Gastrocnemius medialis (tissue), 4 donors: ENCODE data around the gene PTH2. TPM values are rescaled to one million over a fixed set of nuclear protein-coding genes. Genes with fewer than 3 reads are reported as not detected.

Source experiments
- ATAC-seq, 2 donors: fragments of 150-250 bp; one replicate each; pipeline ENCODE4 v1.9.1; 2016
- DNase-seq, 2 donors: peaks; one replicate each; pipeline ENCODE4 v3.0.0-alpha.2; 2019
- H3K27ac ChIP-seq, 4 donors: fragments of 200-600 bp; sonication (generic); 1 replicate in 1 of 4; 2 replicates in 3 of 4; pipeline ENCODE4 v1.5.1; 2016 to 2018; ENCODE audit warnings: mild to moderate bottlenecking in 2 of 4, moderate library complexity in 1 of 4
- H3K27me3 ChIP-seq, 3 donors: fragments of 200-600 bp; sonication (generic) in 2 of 3; 1 replicate in 1 of 3; 2 replicates in 2 of 3; pipeline versions ENCODE4 v1.5.1 to v1.6.0; 2016 to 2019; ENCODE audit warnings: mild to moderate bottlenecking in 1 of 3, moderate library complexity in 1 of 3
- H3K36me3 ChIP-seq, 2 donors: fragments of 200-600 bp; sonication (generic) in 1 of 2; one replicate each; pipeline ENCODE4 v1.5.1; 2017 to 2018
- H3K4me1 ChIP-seq, 2 donors: fragments of 200-600 bp; sonication (generic) in 1 of 2; one replicate each; pipeline ENCODE4 v1.5.1; 2016 to 2017; ENCODE audit warnings: mild to moderate bottlenecking in 2 of 2
- H3K4me3 ChIP-seq, 4 donors: fragments of 200-600 bp; sonication (generic) in 3 of 4; 1 replicate in 1 of 4; 2 replicates in 3 of 4; pipeline ENCODE4 v1.5.1; 2016 to 2019; ENCODE audit warnings: mild to moderate bottlenecking in 2 of 4
- H3K9me3 ChIP-seq, 3 donors: fragments of 200-600 bp; sonication (generic) in 2 of 3; 1 replicate in 1 of 3; 2 replicates in 2 of 3; pipeline ENCODE4 v1.5.1; 2016 to 2019
- CTCF ChIP-seq, 5 experiments: fragments of 450-650 bp in 3 of 5; fragments of 200-600 bp in 2 of 5; sonication (generic) in 2 of 5; IDR thresholded peaks in 4 of 5; conservative IDR thresholded peaks in 1 of 5; 1 replicate in 4 of 5; 2 replicates in 1 of 5; pipeline ENCODE4 v1.5.1; 2016 to 2019; ENCODE audit warnings: antibody characterized with exemption in 5 of 5, mild to moderate bottlenecking in 3 of 5, moderate library complexity in 3 of 5
- POLR2A ChIP-seq, 2 donors: fragments of 450-650 bp; IDR thresholded peaks; one replicate each; pipeline ENCODE4 v1.6.1; 2017; ENCODE audit warnings: antibody characterized with exemption in 2 of 2, mild to moderate bottlenecking in 2 of 2, moderate library complexity in 2 of 2
- in situ Hi-C, 4 donors: fragments of 200-750 bp; cut with MboI; loops; one replicate each; pipeline versions ENCODE4 v1.15.0 to v1.8.0; 2017; ENCODE audit warnings: low sequenced_read_pairs in 4 of 4
- intact Hi-C: fragments of 100-400 bp; cut with DNase I; formaldehyde crosslinking; loops from one replicate; pipeline ENCODE4 v1.15.1; 2023; ENCODE audit warnings: low total_unique reads
- total RNA-seq, 4 donors: library from RNA; depleted of rRNA; stranded (reverse); fragments of >200 nt; gene quantifications; one replicate each; pipeline versions ENCODE4 v1.1.0 to v1.2.3, GENCODE V29; 2016

PTH2 gene
- total RNA-seq, 4 donors from 2014 or later: not detected

DNA sequence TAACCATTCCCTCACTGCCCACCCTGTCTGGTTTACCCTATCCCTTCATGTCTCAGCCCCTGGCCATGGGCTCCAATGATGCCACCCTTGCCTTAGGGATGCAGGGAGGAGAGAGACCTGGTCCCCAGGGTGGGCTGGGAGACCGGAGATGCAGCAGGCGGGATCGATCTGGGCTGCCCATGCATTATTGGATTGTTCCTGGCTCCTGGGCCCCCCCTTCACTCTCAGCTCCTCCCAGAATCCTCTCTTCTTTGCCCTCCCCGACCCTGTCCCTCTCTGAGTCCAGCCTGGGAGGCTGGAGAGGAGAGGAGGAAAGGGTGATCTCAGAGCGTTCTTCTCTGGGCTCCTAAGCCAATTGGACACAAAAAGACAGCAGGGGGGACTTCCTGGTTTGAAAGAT, 29.4 kb downstream of the PTH2 start:
- DNase-seq (no peak), ATAC-seq (no peak)
- Histone ChIP-seq H3K27ac (no peak overlapping the region), H3K4me3 (no peak overlapping the region), H3K9me3 (no peaks in the 10 kb centered on the region), H3K4me1 (no peaks in the 10 kb centered on the region), H3K27me3 (peaks cover 2 to 5% (median 5%) of the 10 kb centered on the region in 3 donors), H3K36me3 (no peaks in the 10 kb centered on the region)
- in situ Hi-C loops (loop anchor here in 3 of 4 donors (5.0 to 25.0 kb wide), 4 partner anchors 48 to 143 kb away; partner anchors contain the start of genes SLC17A7 (in 2 of the 3) and RCN3 (in 1 of the 3)), intact Hi-C loops (no loop called here)
- TF ChIP-seq CTCF (IDR thresholded peaks at IDR 0.05 in 4 of 5, conservative IDR thresholded peaks at IDR 0.05 in 1 of 5): no peak
- TF ChIP-seq POLR2A (IDR thresholded peaks at IDR 0.05): no peak

GRCh38 chr19:49391581-49392399, 31.5 kb downstream of the PTH2 start:
- Histone ChIP-seq H3K4me3 (no peak overlapping the region), H3K27ac (no peak overlapping the region), H3K27me3 (peaks cover 0 to 14% (median 7%) of the 10 kb centered on the region in 3 donors), H3K36me3 (no peaks in the 10 kb centered on the region), H3K4me1 (no peaks in the 10 kb centered on the region), H3K9me3 (no peaks in the 10 kb centered on the region)
- peak; percentile 60 to 79 (median 75) for TF ChIP-seq CTCF (IDR thresholded peaks at IDR 0.05 in 4 of 5, conservative IDR thresholded peaks at IDR 0.05 in 1 of 5)
- TF ChIP-seq POLR2A (IDR thresholded peaks at IDR 0.05): no peak
- intact Hi-C loops: loop anchor here (1.0 kb wide), 1 partner anchor 52 kb away; no protein-coding TSS in a partner anchor
- in situ Hi-C loops: loop anchor here in 3 of 4 donors (5.0 to 25.0 kb wide), 4 partner anchors 51 to 146 kb away; partner anchors contain the start of genes SLC17A7 (in 2 of the 3) and RCN3 (in 1 of the 3)
- ATAC-seq (peak; percentile 88 to 91), DNase-seq (peak; percentile 62 to 63)

DNA sequence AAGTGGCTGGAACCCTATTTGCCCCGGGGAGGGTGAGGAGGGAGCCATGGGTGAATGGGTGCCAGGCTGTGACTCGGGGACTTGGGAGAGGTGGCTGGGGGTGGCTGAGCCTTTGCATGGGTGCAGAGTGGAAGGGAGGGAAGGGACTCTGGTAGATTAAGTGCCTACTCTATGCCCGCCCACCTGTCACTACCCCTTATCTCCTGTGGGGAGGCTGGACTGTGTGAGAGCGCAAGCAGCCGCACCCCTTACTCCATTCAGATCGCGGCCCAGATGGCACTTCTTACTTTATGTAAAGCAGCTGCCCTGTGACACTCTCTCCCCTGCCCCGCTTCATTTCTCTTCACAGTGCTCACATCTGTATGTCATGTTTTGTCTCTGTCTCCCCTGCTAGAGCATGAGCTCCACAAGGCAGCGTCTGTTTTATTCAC, 32.3 kb downstream of the PTH2 start:
- Histone ChIP-seq H3K9me3 (no peaks in the 10 kb centered on the region), H3K27me3 (peaks cover 0 to 14% (median 7%) of the 10 kb centered on the region in 3 donors), H3K4me3 (no peak overlapping the region), H3K4me1 (no peaks in the 10 kb centered on the region), H3K36me3 (no peaks in the 10 kb centered on the region), H3K27ac (no peak overlapping the region)
- intact Hi-C loops (no loop called here), in situ Hi-C loops (loop anchor here in 3 of 4 donors (5.0 to 25.0 kb wide), 4 partner anchors 51 to 146 kb away; partner anchors contain the start of genes SLC17A7 (in 2 of the 3) and RCN3 (in 1 of the 3))
- ATAC-seq: no peak
- no peak for TF ChIP-seq POLR2A (IDR thresholded peaks at IDR 0.05)
- no peak for TF ChIP-seq CTCF (IDR thresholded peaks at IDR 0.05 in 4 of 5, conservative IDR thresholded peaks at IDR 0.05 in 1 of 5)
- DNase-seq: no peak

DNA sequence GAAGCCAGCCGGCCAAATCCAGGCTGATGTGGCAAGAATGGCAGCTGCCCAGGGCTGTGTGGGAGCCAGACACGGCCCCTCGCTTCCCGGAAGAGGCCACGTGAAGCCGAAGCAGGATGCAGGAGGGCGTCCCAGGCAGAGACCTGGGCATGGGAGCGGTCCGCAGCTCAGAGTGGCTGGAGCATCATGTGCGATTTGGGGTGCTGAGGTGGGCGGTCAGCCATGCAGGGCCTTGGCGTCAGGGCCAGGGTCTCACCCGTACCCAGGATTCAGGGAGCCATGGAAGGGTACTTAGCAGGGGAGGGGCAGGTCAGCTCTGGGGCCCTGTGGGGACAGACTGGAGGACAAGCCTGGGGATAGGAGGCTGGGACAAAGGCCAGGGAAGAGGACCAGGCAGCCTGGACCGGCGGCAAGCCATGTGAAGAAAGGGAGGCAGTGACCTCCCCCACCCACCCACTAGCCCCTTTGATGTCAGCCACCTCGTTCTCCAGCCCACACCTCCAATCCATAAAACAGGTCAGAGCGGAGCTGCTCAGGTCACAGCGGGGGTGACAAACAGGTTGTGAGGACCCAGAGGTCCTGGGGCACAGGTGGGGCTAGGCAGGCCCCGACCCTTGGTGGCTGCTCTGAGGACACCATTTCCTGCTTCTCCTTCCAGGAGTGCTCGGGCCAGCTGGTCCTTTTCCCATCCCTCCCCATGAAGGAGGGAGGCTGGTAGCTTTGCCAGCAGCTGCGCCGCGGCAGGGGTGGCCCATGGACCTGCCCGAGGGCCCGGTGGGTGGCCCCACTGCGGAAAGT, 32.9 kb downstream of the PTH2 start:
- no peaks in the 10 kb centered on the region for H3K36me3 ChIP-seq
- intact Hi-C loops (no loop called here), in situ Hi-C loops (loop anchor here in 3 of 4 donors (5.0 to 25.0 kb wide), 4 partner anchors 52 to 147 kb away; partner anchors contain the start of genes SLC17A7 (in 2 of the 3) and RCN3 (in 1 of the 3))
- H3K4me1 ChIP-seq: no peaks in the 10 kb centered on the region
- DNase-seq (no peak), ATAC-seq (no peak)
- no peak overlapping the region for H3K4me3 ChIP-seq
- peaks cover 0 to 14% (median 7%) of the 10 kb centered on the region in 3 donors for H3K27me3 ChIP-seq
- TF ChIP-seq CTCF (IDR thresholded peaks at IDR 0.05 in 4 of 5, conservative IDR thresholded peaks at IDR 0.05 in 1 of 5) (no peak), POLR2A (IDR thresholded peaks at IDR 0.05) (no peak)
- H3K9me3 ChIP-seq: no peaks in the 10 kb centered on the region
- no peak overlapping the region for H3K27ac ChIP-seq
